GM23338 (cell line): ENCODE results near the gene CDH12.

ENCODE experiments used
- CREB1 ChIP-seq: fragments of 250-450 bp; sonication (Bioruptor Pico); IDR thresholded peaks from 2 replicates; pipeline ENCODE4 v1.5.0; 2020; ENCODE audit warnings: low read depth, mild to moderate bottlenecking, moderate library complexity
- CTCF ChIP-seq, 2 experiments: fragments of 200-600 bp in 1 of 2; sonication (generic) in 1 of 2; conservative IDR thresholded peaks; 2 replicates each; pipeline versions ENCODE4 v1.5.1 to v1.6.1; 2016 to 2017; ENCODE audit warnings: antibody characterized with exemption in 2 of 2, low read depth in 2 of 2, mild to moderate bottlenecking in 2 of 2, moderate library complexity in 1 of 2
- EZH2 ChIP-seq: fragments of 200-600 bp; sonication (generic); IDR thresholded peaks from one replicate; pipeline ENCODE4 v1.8.0; 2017; ENCODE audit warnings: antibody characterized with exemption, mild to moderate bottlenecking, low read depth; ENCODE audit not compliant: unreplicated experiment
- EZH2phosphoT487 ChIP-seq: fragments of 200-600 bp; sonication (generic); IDR thresholded peaks from one replicate; pipeline ENCODE4 v1.8.1; 2018; ENCODE audit warnings: antibody characterized with exemption; ENCODE audit not compliant: unreplicated experiment
- JUNB ChIP-seq: IDR thresholded peaks from one replicate; pipeline ENCODE4 v1.6.1; 2016; ENCODE audit warnings: antibody characterized with exemption; ENCODE audit not compliant: unreplicated experiment
- NANOG ChIP-seq: IDR thresholded peaks from 2 replicates; pipeline ENCODE4 v1.6.1; 2016; ENCODE audit warnings: antibody characterized with exemption, borderline replicate concordance
- POLR2AphosphoS5 ChIP-seq: IDR thresholded peaks from 2 replicates; pipeline ENCODE4 v1.6.1; 2016; ENCODE audit warnings: antibody characterized with exemption, low read depth
- REST ChIP-seq: IDR thresholded peaks from one replicate; pipeline ENCODE4 v1.6.1; 2018; ENCODE audit warnings: antibody characterized with exemption; ENCODE audit not compliant: unreplicated experiment
- TF ChIP-seq, protein P1 (sequence below): IDR thresholded peaks from 2 replicates; pipeline ENCODE4 v1.6.1; 2016; ENCODE audit warnings: antibody characterized with exemption

- no peak for TF ChIP-seq REST
- no peak for TF ChIP-seq EZH2phosphoT487
- no peak for TF ChIP-seq CTCF (conservative IDR thresholded peaks at IDR 0.05; ENCODE audit: low read depth in 2 of 2)
- no peak for TF ChIP-seq EZH2
- TF ChIP-seq JUNB, result no peak
- TF ChIP-seq POLR2AphosphoS5, result no peak
- TF ChIP-seq, protein P1, sequence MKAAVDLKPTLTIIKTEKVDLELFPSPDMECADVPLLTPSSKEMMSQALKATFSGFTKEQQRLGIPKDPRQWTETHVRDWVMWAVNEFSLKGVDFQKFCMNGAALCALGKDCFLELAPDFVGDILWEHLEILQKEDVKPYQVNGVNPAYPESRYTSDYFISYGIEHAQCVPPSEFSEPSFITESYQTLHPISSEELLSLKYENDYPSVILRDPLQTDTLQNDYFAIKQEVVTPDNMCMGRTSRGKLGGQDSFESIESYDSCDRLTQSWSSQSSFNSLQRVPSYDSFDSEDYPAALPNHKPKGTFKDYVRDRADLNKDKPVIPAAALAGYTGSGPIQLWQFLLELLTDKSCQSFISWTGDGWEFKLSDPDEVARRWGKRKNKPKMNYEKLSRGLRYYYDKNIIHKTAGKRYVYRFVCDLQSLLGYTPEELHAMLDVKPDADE, result no peak
- TF ChIP-seq NANOG, result no peak
- TF ChIP-seq CREB1 (CRISPR knock-in tag), result no peak
Measured at GRCh38 chr5:21862986-21863385, 990.2 kb downstream of the CDH12 start.
